WTC11 (cell line): ENCODE measurements around the gene U2AF1L4. TPM values are rescaled to one million over a fixed set of nuclear protein-coding genes. Genes with fewer than 3 reads are reported as not detected.

Experiments used
- ATAC-seq: fragments of 200-7000 bp; cut with Tn5 transposase; 2 replicates; pipeline ENCODE4 v1.10.0; 2021; ENCODE audit warnings: mild to moderate bottlenecking, moderate library complexity
- CTCF ChIA-PET: fragments of 300-600 bp; sonication (Branson Sonifier 250); formaldehyde crosslinking; loops from one replicate; lab custom pipeline; 2021; ENCODE audit warnings: antibody characterized with exemption; lab: Charles Lee
- POLR2A ChIA-PET: fragments of 350-600 bp; sonication (Branson Sonifier 250); formaldehyde crosslinking; loops from one replicate; lab custom pipeline; 2021; ENCODE audit warnings: antibody characterized with exemption; lab: Charles Lee
- DNase-seq: peaks from one replicate; pipeline ENCODE4 v3.0.0; 2021; ENCODE audit warnings: low spot score
- H3K27ac Mint-ChIP-seq: 2 replicates; pipeline ENCODE4 v1.8.0; 2021; ENCODE audit warnings: mixed read lengths
- H3K27me3 Mint-ChIP-seq: 2 replicates; pipeline ENCODE4 v1.8.0; 2021; ENCODE audit warnings: low read depth, mild to moderate bottlenecking, moderate library complexity, mixed read lengths
- H3K36me3 Mint-ChIP-seq: 2 replicates; pipeline ENCODE4 v1.8.0; 2021; ENCODE audit warnings: mixed read lengths
- H3K4me1 Mint-ChIP-seq: 2 replicates; pipeline ENCODE4 v1.8.0; 2022; ENCODE audit warnings: mixed read lengths
- H3K4me3 Mint-ChIP-seq: 2 replicates; pipeline ENCODE4 v1.8.0; 2021; ENCODE audit warnings: mild to moderate bottlenecking, moderate library complexity, mixed read lengths
- H3K9me3 Mint-ChIP-seq: 2 replicates; pipeline ENCODE4 v1.8.0; 2021; ENCODE audit warnings: mixed read lengths
- AR ChIP-seq: fragments of 250-450 bp; sonication (Bioruptor Pico); IDR thresholded peaks from 2 replicates; pipeline ENCODE4 v1.9.0; 2021; ENCODE audit warnings: mild to moderate bottlenecking
- E2F5 ChIP-seq: sonication (generic); formaldehyde crosslinking; IDR thresholded peaks from 2 replicates; pipeline ENCODE4 v1.8.1; 2022; ENCODE audit warnings: mild to moderate bottlenecking, moderate library complexity, missing genetic modification reagents
- ELF4 ChIP-seq: sonication (generic); formaldehyde crosslinking; IDR thresholded peaks from 2 replicates; pipeline ENCODE4 v1.8.1; 2022; ENCODE audit warnings: low read depth, mild to moderate bottlenecking, moderate library complexity, missing genetic modification reagents
- ESRRA ChIP-seq: sonication (generic); formaldehyde crosslinking; IDR thresholded peaks from 2 replicates; pipeline ENCODE4 v1.8.1; 2022; ENCODE audit warnings: mild to moderate bottlenecking, missing genetic modification reagents, borderline replicate concordance
- ETV6 ChIP-seq: sonication (generic); formaldehyde crosslinking; IDR thresholded peaks from 2 replicates; pipeline ENCODE4 v1.8.1; 2022; ENCODE audit warnings: mild to moderate bottlenecking, missing genetic modification reagents
- GABPB1 ChIP-seq: sonication (generic); formaldehyde crosslinking; IDR thresholded peaks from 2 replicates; pipeline ENCODE4 v1.8.1; 2023; ENCODE audit warnings: mild to moderate bottlenecking, missing genetic modification reagents
- HMGA2 ChIP-seq: fragments of 250-450 bp; sonication (Bioruptor Pico); IDR thresholded peaks from 2 replicates; pipeline ENCODE4 v1.4.0; 2021; ENCODE audit warnings: mild to moderate bottlenecking, moderate library complexity
- MLX ChIP-seq: sonication (generic); formaldehyde crosslinking; IDR thresholded peaks from 2 replicates; pipeline ENCODE4 v1.8.1; 2023; ENCODE audit warnings: mild to moderate bottlenecking, missing genetic modification reagents, moderate library complexity
- PRDM15 ChIP-seq: sonication (generic); formaldehyde crosslinking; IDR thresholded peaks from 2 replicates; pipeline ENCODE4 v1.8.0; 2022; ENCODE audit warnings: missing genetic modification reagents
- RELA ChIP-seq: sonication (generic); formaldehyde crosslinking; IDR thresholded peaks from 2 replicates; pipeline ENCODE4 v1.8.1; 2022; ENCODE audit warnings: missing genetic modification reagents, mild to moderate bottlenecking, borderline replicate concordance
- USF2 ChIP-seq: sonication (generic); formaldehyde crosslinking; IDR thresholded peaks from 2 replicates; pipeline ENCODE4 v1.8.1; 2023; ENCODE audit warnings: mild to moderate bottlenecking, missing genetic modification reagents, moderate library complexity
- ZNF423 ChIP-seq: fragments of 250-450 bp; sonication (Bioruptor Pico); IDR thresholded peaks from 2 replicates; pipeline ENCODE4 v2.1.2; 2022; ENCODE audit warnings: mild to moderate bottlenecking, moderate library complexity
- total RNA-seq: library from RNA; stranded (reverse); gene quantifications from 3 replicates; pipeline ENCODE4 v1.2.3, GENCODE V29; 2021
- TF ChIP-seq, protein P1 (sequence below): fragments of 250-450 bp; sonication (Bioruptor Pico); IDR thresholded peaks from 2 replicates; pipeline ENCODE4 v1.8.0; 2021; ENCODE audit warnings: mild to moderate bottlenecking
- TF ChIP-seq, protein P2 (sequence below): sonication (generic); formaldehyde crosslinking; IDR thresholded peaks from 2 replicates; pipeline ENCODE4 v1.8.1; 2022; ENCODE audit warnings: mild to moderate bottlenecking, missing genetic modification reagents, moderate library complexity, borderline replicate concordance
- TF ChIP-seq, protein P3 (sequence below): sonication (generic); formaldehyde crosslinking; IDR thresholded peaks from 2 replicates; pipeline ENCODE4 v1.8.0; 2022; ENCODE audit warnings: mild to moderate bottlenecking, missing genetic modification reagents
- TF ChIP-seq, protein P4 (sequence below): sonication (generic); formaldehyde crosslinking; IDR thresholded peaks from 2 replicates; pipeline ENCODE4 v1.8.0; 2022; ENCODE audit warnings: mild to moderate bottlenecking, missing genetic modification reagents

U2AF1L4 gene
- total RNA-seq, 1 experiment from 2014 or later: 20.9 TPM

GRCh38 chr19:35784503-35785338 is 39.5 kb upstream of the U2AF1L4 start (continued):
- TF ChIP-seq RELA (CRISPR knock-in tag) (no peak), E2F5 (CRISPR knock-in tag) (0 out of 2 replicates have a peak, but pooled peaks have one; percentile 40), ELF4 (no peak), HMGA2 (no peak), MLX (CRISPR knock-in tag) (no peak), USF2 (no peak; the same call in 1 of the 2 replicates), GABPB1 (CRISPR knock-in tag) (no peak)
- TF ChIP-seq, protein P1, sequence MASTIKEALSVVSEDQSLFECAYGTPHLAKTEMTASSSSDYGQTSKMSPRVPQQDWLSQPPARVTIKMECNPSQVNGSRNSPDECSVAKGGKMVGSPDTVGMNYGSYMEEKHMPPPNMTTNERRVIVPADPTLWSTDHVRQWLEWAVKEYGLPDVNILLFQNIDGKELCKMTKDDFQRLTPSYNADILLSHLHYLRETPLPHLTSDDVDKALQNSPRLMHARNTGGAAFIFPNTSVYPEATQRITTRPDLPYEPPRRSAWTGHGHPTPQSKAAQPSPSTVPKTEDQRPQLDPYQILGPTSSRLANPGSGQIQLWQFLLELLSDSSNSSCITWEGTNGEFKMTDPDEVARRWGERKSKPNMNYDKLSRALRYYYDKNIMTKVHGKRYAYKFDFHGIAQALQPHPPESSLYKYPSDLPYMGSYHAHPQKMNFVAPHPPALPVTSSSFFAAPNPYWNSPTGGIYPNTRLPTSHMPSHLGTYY (CRISPR knock-in tag): no peak
- TF ChIP-seq, protein P2, sequence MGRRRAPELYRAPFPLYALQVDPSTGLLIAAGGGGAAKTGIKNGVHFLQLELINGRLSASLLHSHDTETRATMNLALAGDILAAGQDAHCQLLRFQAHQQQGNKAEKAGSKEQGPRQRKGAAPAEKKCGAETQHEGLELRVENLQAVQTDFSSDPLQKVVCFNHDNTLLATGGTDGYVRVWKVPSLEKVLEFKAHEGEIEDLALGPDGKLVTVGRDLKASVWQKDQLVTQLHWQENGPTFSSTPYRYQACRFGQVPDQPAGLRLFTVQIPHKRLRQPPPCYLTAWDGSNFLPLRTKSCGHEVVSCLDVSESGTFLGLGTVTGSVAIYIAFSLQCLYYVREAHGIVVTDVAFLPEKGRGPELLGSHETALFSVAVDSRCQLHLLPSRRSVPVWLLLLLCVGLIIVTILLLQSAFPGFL (CRISPR knock-in tag): no peak
- TF ChIP-seq, protein P3, sequence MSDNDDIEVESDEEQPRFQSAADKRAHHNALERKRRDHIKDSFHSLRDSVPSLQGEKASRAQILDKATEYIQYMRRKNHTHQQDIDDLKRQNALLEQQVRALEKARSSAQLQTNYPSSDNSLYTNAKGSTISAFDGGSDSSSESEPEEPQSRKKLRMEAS (CRISPR knock-in tag): no peak
- TF ChIP-seq, protein P4, sequence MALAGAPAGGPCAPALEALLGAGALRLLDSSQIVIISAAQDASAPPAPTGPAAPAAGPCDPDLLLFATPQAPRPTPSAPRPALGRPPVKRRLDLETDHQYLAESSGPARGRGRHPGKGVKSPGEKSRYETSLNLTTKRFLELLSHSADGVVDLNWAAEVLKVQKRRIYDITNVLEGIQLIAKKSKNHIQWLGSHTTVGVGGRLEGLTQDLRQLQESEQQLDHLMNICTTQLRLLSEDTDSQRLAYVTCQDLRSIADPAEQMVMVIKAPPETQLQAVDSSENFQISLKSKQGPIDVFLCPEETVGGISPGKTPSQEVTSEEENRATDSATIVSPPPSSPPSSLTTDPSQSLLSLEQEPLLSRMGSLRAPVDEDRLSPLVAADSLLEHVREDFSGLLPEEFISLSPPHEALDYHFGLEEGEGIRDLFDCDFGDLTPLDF: no peak

DNA sequence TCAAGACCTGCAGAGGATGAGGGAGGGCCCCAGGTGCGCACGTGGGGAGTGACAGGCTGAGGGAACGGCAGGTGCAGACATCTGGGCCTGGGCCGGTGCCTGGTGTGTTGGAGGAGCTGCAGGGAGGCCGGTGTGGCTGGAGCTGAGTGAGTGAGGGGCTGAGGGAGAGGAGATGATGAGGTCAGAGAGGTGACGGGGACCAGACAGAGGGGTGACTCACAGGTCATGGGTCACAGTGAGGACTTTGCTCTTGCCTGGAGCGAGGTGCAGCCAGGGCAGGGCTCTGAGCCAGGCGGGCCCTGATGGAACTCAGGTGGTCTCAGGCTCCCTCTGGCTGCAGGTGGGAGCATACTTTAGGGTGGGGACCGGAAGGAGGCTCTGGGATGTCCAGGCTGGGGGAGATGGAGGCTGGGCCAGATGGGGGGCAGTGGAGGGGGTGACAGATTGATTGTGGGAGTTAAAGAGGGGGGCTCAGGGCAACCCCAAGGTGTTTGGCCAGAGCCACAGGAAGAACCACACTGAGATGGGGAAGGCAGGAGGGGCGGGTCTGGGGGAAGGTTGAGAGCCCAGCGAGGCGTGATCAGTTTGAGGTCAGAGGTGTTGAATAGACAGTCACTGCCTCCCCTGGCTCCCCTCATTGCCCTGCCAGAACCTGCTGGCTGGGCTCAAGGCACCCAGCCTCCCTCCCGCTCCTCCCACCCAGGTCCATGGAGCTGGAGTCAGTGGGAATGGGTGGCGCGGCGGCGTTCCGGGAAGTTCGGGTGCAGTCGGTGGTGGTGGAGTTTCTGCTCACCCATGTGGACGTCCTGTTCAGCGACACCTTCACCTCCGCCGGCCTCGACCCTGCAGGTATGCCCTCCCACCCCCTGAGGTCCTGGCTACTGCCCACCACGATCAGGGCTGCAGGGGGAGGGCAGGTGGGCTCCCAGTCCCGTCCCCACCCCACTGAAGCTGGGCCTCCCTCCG is 38.5 kb upstream of the U2AF1L4 start:
- Mint-ChIP-seq H3K27ac (peak overlapping the region; percentile 5; the same call in 1 of the 2 replicates), H3K4me1 (peaks cover 29% of the 10 kb centered on the region), H3K36me3 (no peaks in the 10 kb centered on the region), H3K4me3 (peak overlapping the region; percentile 65), H3K9me3 (no peaks in the 10 kb centered on the region), H3K27me3 (no peaks in the 10 kb centered on the region)
- ChIA-PET CTCF (interaction anchor here (0.6 to 2.8 kb wide), 55 partner anchors 8 to 327 kb away, joined by 3 to 41 read pairs (median 7); partner anchors contain the start of genes APLP1, ARHGAP33, HAUS5 and HSPB6), POLR2A (interaction anchor here (0.7 to 1.6 kb wide), 7 partner anchors 26 to 226 kb away, joined by 3 to 10 read pairs (median 3); partner anchors contain the start of genes COX6B1, HSPB6, IGFLR1 and PROSER3)
- peak; percentile 64 for DNase-seq
- ATAC-seq: peak; percentile 39
- TF ChIP-seq AR: no peak
- no peak for TF ChIP-seq ESRRA
- no peak for TF ChIP-seq PRDM15 (CRISPR knock-in tag)
- TF ChIP-seq, protein P1 (CRISPR knock-in tag): no peak
- TF ChIP-seq ZNF423 (CRISPR knock-in tag): no peak
- TF ChIP-seq ETV6 (CRISPR knock-in tag): no peak
